ENCODE results near the gene SNCB. TPM values are rescaled to one million over a fixed set of nuclear protein-coding genes. Genes with fewer than 3 reads are reported as not detected.

SNCB gene
- 2.4 and 3.4 TPM in 2 replicates for total RNA-seq (2014; rRNA removed; shearing (Covaris generic))
- 0.98 and 1.2 TPM in 2 replicates for polyA plus RNA-seq (2015; cell fraction: cytosol; rRNA removed)
- polyA plus RNA-seq (2015; cell fraction: nucleus; rRNA removed): 0.30 and 0.54 TPM in 2 replicates

DNA sequence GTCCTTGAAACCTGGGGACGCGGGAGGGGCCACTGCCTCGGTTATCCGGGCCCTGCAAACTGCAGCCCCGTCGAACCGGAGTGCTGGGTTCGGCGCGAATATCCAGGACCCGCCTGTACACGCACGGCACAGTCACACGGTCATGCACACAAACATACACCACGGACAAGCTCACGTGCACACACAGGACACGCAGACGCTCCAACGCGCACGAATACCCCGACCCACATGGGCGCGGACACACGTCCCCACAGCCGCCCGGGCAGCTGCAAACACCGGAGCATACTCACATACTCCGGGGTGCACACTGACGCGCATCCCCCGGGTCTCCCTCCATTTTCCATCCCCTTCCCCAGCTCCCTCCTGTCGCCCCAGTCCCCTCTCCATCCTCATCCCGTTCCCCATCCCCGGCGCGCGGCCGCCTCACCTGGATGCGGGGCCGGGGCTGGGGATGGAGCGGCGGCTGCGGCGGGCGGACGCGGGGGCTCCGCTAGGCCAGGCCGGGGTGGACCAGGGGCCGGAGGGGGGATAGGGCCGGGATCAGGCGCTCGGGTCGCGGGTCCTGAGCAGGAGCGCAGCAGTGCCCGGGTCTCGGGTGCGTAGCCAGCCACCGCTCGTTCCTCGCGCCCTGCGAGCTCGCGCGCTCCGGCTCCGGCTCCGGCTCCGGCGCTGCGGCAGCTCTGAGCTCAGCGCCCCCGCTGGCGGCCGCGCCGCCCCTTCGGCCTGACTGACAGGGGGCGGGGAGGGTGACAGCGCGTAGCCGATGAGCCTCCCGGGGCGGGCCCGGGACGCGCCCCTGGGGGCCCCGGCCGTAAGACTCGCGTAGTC lies at the start of gene SNCB, which contains the start of gene EIF4E1B:
SNCB (minus strand) TSS at position 682 of the 828 bp plus-strand sequence. CDS start 880 bp downstream, outside the sequence.
EIF4E1B (plus strand) TSS at position 823 of the 828 bp plus-strand sequence. CDS start 12,113 bp downstream, outside the sequence.
- DNase-seq (ENCODE audit: low read depth): peak; percentile 15

DNA sequence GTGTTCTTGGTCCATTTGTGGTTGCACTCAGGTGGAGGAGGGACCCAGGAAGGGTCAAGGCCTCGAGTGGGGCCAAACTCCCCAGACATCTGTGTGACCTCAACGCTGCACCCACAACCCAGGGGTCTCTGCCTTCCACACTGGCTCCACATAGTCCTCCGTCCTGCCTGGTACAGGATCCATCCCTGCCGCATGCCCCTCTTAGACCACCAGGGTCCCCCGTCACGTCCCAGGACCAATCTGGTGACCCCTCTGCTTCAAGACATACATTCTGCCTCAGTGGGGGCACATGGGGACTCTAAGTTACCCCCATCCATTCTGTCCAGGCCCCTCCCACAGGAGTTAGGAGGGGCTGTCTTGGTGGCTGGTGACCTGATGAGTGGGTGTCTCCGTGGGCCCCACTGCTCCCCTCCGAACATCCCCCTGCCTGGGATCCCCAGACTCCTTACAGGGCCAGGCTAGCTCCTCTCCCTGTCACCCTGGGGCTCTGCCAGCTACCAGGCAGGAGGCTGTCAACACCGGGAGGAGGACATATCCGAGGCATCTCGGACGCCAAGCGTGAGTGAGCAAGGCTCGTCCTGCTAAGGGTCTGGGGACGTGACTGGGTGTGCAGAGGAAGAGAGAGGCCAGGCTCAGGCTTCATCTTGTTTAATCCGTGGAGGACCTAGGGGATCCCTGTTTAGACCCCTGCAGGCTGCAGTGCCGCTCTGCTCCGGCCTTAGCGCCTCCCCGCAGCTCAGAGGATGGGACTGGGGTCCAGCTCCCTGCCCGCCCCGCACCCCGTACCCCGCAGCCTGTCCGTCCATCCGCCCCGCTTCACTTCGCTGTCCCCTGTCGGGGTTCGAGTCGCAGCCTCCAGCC lies 49.3 kb upstream of the SNCB start:
- no peak for DNase-seq (ENCODE audit: low read depth)

DNA sequence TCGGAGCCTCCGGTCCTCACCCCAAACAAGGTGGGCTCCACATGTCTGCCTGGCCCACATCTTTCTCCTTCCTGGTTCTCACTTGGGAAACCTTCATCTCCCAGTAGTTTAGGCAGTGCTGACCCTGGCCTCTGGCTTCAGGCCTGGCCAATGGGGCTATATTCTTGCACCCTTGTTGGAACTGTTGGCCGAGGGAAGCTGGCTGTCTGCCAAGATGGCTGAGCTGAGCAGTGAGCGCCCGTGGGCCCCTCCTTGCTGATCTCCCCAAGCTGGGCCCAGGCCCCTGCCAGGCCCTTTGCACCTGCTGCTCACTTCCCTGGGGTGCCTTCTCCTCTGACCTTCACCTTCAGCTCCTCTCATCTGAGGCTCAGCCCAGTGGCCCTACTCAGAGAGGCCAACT lies 48.2 kb upstream of the SNCB start:
- no peak for DNase-seq (ENCODE audit: low read depth)

DNA sequence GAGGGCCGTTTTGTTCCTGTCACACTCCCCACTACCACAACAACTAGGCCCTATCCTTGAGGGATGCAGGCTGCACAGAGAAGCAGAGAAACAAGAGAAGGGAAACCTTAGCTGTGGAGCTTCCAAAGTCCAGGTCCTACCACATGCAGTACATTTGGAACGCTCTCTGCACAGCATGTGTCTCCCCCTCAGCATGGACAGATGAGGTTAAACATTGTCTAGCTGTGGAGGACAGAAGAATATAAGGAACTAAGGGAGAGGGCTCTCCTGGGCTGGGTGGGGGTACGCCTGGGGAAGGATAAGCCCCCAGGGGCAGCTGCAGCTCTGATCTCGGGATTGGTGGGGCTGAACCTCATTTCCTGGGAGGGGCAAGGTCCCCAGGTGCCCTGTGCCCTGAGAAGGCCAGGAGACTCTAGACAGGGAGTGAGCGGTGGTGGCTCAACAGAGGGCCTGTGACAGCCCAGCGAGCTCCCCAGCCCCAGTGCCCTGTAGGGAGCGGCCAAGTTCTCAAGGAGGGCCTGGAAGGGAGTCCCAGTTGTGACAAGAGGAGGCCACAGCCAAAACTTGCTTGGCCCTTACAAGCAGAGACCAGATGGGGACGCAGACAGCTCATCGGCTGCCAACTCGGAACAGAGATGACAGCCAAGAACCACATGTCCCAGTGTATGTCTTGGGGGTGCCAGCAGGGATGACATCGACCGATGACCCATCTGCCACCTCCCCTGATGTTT lies 47.0 kb upstream of the SNCB start:
- DNase-seq (ENCODE audit: low read depth): no peak

DNA sequence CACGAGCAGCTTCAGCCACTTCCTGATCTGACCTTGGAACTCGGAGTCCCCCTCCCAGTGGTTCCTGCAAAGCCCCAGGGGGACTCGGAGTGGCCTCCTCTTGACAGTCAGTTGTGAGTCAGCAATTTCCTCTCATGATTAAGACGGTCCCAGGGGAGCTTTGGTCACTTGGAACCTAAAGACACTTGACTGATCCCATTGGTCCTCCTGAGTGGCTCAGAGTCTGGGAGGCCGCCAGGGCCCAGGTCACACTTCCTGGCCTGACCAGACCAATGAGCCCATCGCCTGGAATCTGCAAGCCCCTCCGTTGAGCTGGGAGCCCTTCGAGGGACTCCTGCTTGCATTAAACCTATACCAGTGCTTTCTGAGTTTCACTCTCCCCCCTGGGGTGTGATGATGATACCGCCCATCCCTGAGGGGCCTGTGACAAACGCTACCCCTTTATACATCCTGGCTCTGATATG lies 46.1 kb upstream of the SNCB start:
- peak; percentile 52 for DNase-seq (ENCODE audit: low read depth)

DNA sequence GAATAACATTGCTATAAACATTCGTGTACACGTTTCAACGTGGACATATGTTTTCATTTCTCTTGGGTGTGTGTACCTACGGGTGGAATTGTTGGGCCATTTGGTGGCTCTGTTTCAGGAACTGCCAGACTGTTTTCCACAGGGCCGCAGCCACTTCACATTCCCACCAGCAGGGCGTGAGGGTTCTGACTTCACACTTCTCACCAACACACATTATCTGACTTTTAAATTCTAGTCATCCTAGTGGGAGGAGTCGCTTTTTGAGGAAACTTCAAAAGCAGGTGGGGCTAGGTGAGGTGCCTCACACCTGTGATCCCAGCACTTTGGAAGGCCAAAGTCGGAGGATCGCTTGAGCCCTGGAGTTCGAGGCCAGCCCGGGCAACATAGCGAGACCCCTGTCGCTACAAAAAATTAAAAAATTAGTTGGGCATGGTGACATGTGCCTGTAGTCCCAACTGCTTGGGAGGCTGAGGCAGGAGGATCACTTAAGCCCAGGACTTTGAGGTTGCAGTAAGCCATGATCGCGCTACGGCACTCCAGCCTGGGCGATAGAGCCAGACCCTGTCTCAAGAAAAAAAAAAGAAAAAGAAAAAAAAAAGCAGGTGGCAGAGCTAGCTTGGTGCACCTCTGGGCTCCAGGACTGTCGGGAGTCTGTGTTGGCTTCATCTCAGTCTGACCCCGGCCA lies 45.5 kb upstream of the SNCB start:
- DNase-seq (ENCODE audit: low read depth): peak; percentile 44

DNA sequence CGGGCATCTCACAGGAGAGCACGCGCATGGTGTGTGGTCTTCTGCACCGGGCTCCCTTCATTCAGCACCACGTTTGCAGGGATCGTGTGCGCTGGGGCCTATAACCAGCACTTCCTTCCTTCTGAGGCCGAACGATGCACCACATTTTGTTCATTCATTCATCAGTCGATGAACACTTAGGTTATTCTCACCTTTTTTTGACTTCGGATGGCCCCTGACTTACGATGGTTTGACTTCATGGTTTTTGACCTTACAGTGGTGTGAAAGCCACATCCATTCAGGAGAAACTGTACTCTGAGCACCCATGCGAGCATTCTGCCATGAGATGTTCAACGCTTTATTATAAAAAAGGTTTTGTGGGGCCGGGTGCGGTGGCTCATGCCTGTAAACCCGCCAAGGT lies 44.5 kb upstream of the SNCB start:
- DNase-seq (ENCODE audit: low read depth): no peak

DNA sequence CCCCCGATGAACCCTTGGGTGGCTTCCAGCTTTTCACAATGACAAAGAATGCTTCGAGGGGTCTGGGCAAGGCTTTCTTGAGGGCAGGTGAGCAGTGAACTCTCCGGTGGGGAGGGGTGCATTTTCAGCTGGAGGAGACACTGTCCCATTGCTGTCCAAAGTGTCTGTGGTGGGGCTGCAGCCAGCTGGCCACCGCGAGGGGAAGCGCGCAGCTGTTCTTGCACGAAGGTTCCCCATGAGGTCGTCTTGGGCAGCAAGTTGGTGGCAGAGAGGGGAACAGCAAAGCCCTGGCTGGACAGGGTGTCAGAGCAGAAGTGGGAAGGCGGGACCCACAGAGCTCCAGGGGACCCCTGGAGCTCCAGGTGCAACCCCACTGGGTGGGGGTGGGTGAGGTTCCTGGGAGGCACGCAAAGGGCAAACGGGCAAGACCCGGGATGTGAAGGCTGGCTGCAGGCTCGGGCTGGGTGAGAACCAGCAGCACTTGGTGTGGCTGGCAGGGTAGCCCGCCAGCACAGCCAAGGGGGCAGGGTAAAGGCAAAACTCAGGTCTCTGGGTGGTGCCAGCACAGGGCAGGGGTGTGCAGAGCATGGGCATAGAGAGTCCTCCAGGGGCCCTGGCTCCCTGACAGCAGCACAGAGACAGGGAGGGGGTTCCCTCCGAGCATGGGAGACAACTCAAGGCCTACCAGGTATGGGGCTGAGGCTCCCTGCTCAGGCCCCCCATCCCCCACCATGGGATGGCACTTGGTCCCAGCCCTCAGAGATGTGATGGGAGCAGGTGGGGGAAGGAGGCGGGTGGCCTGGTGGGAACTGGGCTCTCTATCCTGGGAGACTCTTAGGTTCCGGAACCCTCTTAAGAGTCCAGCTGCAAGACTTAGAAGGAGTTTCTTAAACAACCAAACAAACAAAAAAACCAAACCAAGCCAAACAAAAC lies 43.6 kb upstream of the SNCB start:
- no peak for DNase-seq (ENCODE audit: low read depth)

DNA sequence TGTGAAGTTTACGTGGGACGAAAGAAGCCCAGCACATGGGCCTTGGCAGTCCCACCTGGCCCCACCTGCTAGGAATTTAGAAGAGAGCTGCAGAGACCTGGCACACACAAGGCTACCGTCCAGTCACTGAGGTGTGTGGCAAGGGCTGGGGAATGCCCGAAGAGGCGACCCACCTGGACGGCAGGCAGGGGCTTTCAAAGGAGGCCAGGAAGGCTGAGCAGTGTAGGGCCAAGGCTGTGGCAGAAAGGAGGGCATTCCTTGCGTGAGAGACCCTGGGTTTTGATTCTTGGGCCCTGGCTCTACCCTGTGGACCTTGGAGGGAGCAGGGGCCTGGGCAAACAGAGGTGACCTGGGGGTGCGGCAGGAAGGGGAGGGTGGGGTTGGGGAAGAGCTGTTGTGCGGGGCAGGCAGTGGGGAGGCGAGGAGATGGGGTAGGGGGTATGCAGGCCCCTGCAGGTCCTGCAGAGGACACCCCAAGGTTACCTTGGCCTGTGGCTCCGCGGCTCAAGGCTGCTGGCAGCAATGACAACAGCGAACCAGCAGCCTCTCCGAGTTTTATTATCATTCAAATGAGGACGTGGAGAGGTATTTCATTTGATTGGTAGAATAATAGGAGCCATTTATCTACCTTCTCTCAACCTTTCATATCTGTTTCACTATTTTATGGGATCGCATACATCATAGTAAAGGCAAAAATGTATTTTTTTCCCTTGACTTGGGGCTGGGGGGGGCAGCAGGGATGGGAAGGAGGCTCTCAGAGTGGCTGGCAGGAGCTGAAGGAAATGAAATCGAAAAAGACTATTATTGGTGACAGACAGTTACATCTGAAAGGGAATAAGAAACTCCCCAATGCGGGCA lies 41.8 kb upstream of the SNCB start:
- no peak for DNase-seq (ENCODE audit: low read depth)

DNA sequence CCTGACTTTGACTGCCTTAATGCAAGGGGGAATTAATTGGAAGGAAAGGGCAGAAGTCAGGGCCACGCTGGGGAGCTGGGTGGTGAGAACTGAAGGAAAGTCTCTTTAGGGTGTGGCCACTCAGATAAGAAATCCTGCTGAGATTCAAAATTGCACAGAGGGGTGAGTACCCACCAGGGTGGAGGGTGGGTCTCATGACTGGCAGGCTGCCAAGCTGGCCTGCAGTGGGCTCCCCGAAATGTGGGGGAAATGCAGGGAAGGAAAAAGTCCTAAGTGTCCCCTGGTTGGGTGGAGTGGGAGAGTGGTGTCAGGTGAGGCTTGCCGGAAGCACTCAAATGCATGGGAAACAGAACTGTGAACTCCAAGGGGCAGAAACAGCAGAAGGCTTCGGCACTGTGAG lies 41.1 kb upstream of the SNCB start:
- DNase-seq (ENCODE audit: low read depth): no peak

DNA sequence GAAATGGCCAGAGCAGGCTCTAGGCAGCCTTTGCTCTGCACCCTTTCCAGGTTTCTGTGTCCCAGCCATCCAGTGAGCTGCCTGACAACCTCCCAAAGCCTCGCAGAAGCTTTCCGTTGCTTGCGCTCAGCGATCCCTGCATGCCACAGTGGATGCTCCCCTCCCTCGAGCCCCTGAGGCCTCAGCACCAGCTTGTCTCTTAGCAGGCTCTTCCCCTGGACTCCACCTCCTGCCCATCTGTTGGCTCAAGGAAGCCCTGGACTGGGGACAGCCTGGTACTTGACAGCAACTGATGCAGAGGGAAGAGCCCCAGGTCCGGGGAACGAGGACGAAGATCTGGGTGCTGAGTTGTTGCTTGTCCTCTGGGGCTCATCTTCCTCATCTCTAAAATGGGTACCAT lies 40.1 kb upstream of the SNCB start:
- no peak for DNase-seq (ENCODE audit: low read depth)

DNA sequence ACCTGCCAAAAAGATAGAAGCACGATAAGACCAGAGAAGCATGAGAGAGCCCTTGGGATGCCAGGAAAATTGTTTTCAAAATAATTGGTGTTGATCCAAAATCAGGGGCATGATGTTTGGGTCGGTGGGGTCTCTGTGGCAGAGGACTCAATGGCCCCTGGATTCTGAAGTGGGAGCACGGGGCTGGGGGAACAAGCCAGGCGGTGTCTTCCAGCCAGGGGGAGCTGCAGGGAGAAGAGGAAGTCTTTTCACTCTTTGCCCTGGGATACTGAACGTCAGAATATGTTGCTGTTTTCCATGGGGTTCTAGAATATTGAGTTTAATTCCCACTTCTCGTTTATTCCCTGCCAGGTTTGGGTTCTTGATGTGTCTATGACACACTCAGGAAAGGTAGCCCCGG lies 37.3 kb upstream of the SNCB start:
- DNase-seq (ENCODE audit: low read depth): no peak

DNA sequence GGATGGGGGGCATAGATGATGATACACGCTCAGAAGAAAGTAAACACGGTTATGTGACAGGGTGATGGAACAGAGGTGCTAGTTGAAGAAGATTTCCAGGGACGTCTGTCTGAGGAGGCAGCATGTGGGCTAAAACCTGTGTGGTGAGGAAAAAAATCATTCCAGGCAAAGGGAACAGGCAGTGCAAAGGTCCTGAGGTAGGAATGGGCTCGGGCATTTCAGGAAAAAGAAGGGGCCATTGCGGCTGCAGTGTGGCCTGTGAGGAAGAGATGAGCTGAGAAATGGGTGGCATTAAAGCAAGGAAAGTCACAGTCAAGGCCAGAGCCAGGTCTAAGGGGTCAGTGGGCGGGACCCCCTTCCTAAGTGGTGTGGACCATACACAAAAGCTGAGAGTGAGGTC lies 35.2 kb upstream of the SNCB start:
- DNase-seq (ENCODE audit: low read depth): no peak

DNA sequence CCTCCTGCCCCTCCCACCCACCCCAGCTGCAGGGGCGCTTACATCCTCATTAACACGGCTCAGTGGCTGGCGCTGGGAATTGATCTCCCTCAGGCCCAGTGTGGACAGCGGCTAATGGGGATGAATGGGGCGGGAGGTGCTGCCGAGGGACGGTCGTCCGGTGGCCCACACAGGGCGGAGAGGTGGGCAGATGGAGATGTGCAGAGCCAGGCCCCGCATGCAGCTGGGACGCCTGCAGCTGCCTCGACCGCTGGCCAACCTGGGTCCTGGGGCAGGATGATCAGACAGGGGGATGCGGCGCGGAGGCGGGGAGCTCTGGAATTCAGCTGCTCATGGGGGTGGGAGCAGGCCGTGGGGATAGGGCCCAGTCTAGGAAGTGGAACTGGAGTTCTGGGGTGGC lies 34.6 kb upstream of the SNCB start:
- DNase-seq (ENCODE audit: low read depth): no peak

DNA sequence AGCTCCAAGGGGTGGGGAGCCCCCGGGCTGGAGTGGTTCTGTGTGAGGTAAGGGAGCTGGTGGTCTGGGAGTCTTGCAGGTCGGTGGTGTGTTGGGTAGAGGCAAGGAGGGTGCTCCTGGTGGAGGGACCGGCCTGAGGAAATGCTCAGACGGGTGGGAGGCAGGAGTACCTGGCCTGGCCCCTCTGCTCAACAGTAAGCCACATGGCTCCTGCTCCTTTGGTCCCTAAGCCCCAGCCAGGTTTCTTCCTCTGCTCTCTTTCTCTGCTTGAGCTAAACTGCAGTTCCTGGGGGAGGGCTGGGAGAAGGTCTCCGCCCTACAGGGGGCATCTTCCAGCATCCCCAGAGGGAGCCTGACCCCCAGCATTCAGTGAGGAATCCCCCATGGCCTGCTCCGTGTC lies 34.1 kb upstream of the SNCB start:
- DNase-seq (ENCODE audit: low read depth): no peak

DNA sequence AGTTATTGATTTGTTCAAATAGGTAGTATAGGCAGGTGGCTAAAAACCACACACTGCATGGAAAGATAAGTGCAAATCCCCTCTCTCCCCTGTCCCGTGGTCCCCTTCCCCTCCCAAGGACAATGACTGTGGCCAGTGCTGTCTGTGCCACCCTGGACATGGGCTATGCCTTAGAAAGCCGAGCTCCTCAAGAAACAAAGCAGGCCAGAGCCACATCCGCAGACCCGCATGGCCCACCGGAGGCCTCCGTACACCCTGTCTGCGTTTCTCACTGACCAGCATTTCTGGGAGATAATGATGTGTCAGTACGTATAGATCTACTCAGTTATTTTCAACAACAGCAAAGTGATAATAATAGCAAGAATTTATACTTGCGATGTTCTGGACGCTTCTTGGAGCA lies 33.2 kb upstream of the SNCB start:
- no peak for DNase-seq (ENCODE audit: low read depth)

DNA sequence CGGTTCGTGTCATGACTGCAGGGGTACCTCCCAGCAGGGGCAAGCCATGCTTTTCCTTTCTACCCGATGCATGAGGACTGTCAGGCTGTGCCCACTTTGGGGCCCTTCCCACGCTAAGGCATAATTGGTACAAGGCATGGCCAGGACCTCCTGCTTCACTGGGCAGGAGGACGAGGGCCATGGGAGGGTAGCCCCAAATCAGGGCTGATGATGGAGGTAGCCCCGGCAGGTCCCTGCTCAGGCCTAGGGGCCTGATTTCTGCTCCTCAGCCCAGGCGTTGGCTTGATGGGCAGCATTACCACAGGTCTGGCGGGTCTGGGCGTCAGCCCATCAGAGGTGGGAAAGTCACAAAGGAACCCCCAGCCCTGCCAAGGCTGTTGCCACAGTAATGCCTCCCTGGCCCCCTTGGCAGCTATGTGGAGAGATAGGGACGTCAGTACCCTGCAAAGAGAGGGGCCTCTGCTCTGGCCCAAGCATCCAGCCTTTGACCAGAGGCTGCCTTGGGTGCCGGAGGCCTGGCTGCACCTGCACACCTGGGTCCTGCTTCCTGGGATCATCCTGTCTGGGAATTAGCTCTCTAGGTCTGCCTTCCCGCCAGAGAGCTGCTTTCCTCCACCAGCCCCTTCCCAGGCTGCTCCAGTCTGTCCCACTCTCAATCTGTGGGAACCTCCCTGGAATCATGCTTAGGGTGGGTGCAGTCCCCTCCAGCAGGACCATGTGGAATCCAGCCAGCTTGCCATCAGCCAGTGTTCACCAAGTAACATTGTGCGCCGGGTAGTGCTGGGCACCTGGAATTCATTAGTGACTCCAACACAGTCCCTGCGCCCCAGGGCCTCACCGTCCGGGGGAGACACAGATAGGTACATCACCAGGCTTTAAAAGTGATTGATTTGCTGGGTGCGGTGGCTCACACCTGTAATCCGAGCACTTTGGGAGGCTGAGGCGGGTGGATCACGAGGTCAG lies 32.3 kb upstream of the SNCB start:
- no peak for DNase-seq (ENCODE audit: low read depth)
